IMR-90 (cell line): Measurements from ENCODE around the gene TFEB. TPM values are rescaled to one million over a fixed set of nuclear protein-coding genes. Genes with fewer than 3 reads are reported as not detected.
A peak's percentile ranks its signal among the peaks of the same experiment; 100 is the strongest.

ENCODE experiments used
- ATAC-seq: fragments of 200-7000 bp; cut with Tn5 transposase; 2 replicates; pipeline ENCODE4 v1.9.1; 2020; ENCODE audit warnings: low read depth, mild to moderate bottlenecking, moderate library complexity
- BruUV-seq: library from RNA; stranded (reverse); fragments of 400-500 nt; replicated peaks from 2 replicates; lab custom pipeline; 2021; lab: Mats Ljungman, UMichigan
- CTCF ChIA-PET: fragments of 300-600 bp; formaldehyde crosslinking; extraction: SDS; loops from one replicate; lab custom pipeline; 2021; ENCODE audit warnings: antibody characterized with exemption; lab: Yijun Ruan, JAX
- POLR2A ChIA-PET: fragments of 300-600 bp; sonication (Branson Sonifier 250); formaldehyde crosslinking; loops from one replicate; lab custom pipeline; 2022; ENCODE audit warnings: antibody characterized with exemption; ENCODE audit not compliant: unreplicated experiment; lab: Charles Lee
- DNase-seq: peaks from one replicate; pipeline ENCODE4 v3.0.0; 2013
- H2AFZ ChIP-seq: replicated peaks from 2 replicates; pipeline ENCODE3; 2013; ENCODE audit warnings: low read length, mild to moderate bottlenecking; ENCODE audit not compliant: poor library complexity
- H2AK5ac ChIP-seq: 2 replicates; pipeline ENCODE4 v1.6.1; 2013; ENCODE audit warnings: low read depth, low read length, inconsistent platforms
- H2AK9ac ChIP-seq: replicated peaks from 2 replicates; pipeline ENCODE3; 2013; ENCODE audit warnings: mild to moderate bottlenecking, low read depth, low read length, moderate library complexity; ENCODE audit not compliant: poor library complexity
- H2BK120ac ChIP-seq: 2 replicates; pipeline ENCODE4 v1.6.1; 2013; ENCODE audit warnings: low read depth, low read length, inconsistent platforms
- H2BK15ac ChIP-seq: 3 replicates; pipeline ENCODE4 v1.6.1; 2013; ENCODE audit warnings: low read depth, low read length, inconsistent platforms
- H2BK20ac ChIP-seq: 2 replicates; pipeline ENCODE4 v1.6.1; 2013; ENCODE audit warnings: low read depth, mild to moderate bottlenecking, inconsistent platforms, low read length, moderate library complexity
- H2BK5ac ChIP-seq: 2 replicates; pipeline ENCODE4 v1.6.1; 2013; ENCODE audit warnings: mild to moderate bottlenecking, low read depth, low read length, inconsistent platforms; ENCODE audit not compliant: poor library complexity, severe bottlenecking
- H3K14ac ChIP-seq: replicated peaks from 2 replicates; pipeline ENCODE4 v1.6.1; 2013; ENCODE audit warnings: low read depth, low read length, inconsistent platforms
- H3K18ac ChIP-seq: 2 replicates; pipeline ENCODE4 v1.6.1; 2013; ENCODE audit warnings: low read depth, low read length, control low read depth
- H3K23ac ChIP-seq: 2 replicates; pipeline ENCODE4 v1.6.1; 2013; ENCODE audit warnings: low read depth, low read length, inconsistent platforms
- H3K27ac ChIP-seq: 2 replicates; pipeline ENCODE4 v1.5.1; 2013; ENCODE audit warnings: mild to moderate bottlenecking, control low read depth, low read length; ENCODE audit not compliant: insufficient read depth
- H3K27me3 ChIP-seq: 2 replicates; pipeline ENCODE4 v1.6.1; 2013; ENCODE audit warnings: low read length; ENCODE audit not compliant: control insufficient read depth, insufficient read depth
- H3K36me3 ChIP-seq: 2 replicates; pipeline ENCODE4 v1.6.1; 2013; ENCODE audit warnings: low read length, mixed read lengths; ENCODE audit not compliant: control insufficient read depth, insufficient read depth
- H3K4ac ChIP-seq: 2 replicates; pipeline ENCODE4 v1.6.1; 2013; ENCODE audit warnings: low read depth, low read length, inconsistent platforms
- H3K4me1 ChIP-seq: 2 replicates; pipeline ENCODE4 v1.6.1; 2013; ENCODE audit warnings: low read length, mixed read lengths; ENCODE audit not compliant: control insufficient read depth, insufficient read depth
- H3K4me2 ChIP-seq: 2 replicates; pipeline ENCODE4 v1.6.1; 2013; ENCODE audit warnings: low read depth, mild to moderate bottlenecking, control low read depth, low read length, moderate library complexity
- H3K4me3 ChIP-seq: 2 replicates; pipeline ENCODE4 v1.5.1; 2013; ENCODE audit warnings: low read depth, mild to moderate bottlenecking, control low read depth, low read length, moderate library complexity; ENCODE audit not compliant: insufficient read depth
- H3K56ac ChIP-seq: 2 replicates; pipeline ENCODE4 v1.6.1; 2013; ENCODE audit warnings: low read length, inconsistent platforms; ENCODE audit not compliant: insufficient read depth; ENCODE audit errors: extremely low read depth
- H3K79me1 ChIP-seq, 2 experiments: 2 replicates each; pipeline ENCODE4 v1.6.1; 2013; ENCODE audit warnings: low read length in 2 of 2, inconsistent platforms in 1 of 2, low read depth in 1 of 2
- H3K9ac ChIP-seq: 2 replicates; pipeline ENCODE4 v1.6.1; 2013; ENCODE audit warnings: low read depth, low read length, control low read depth
- H3K9me1 ChIP-seq: 2 replicates; pipeline ENCODE4 v1.6.1; 2013; ENCODE audit warnings: low read length, inconsistent platforms; ENCODE audit not compliant: insufficient read depth
- H3K9me3 ChIP-seq: 2 replicates; pipeline ENCODE4 v1.6.1; 2013; ENCODE audit warnings: low read length; ENCODE audit not compliant: control insufficient read depth, insufficient read depth
- H4K20me1 ChIP-seq: 2 replicates; pipeline ENCODE4 v1.6.1; 2013; ENCODE audit warnings: low read length, inconsistent platforms; ENCODE audit not compliant: insufficient read depth
- H4K5ac ChIP-seq: 2 replicates; pipeline ENCODE4 v1.6.1; 2013; ENCODE audit warnings: mild to moderate bottlenecking, low read depth, low read length, control low read depth
- H4K8ac ChIP-seq, 2 experiments: 2 replicates each; pipeline ENCODE4 v1.6.1; 2013; ENCODE audit warnings: low read depth in 2 of 2, low read length in 2 of 2, control low read depth in 1 of 2, inconsistent platforms in 1 of 2
- H4K91ac ChIP-seq: 2 replicates; pipeline ENCODE4 v1.6.1; 2013; ENCODE audit warnings: low read depth, low read length, inconsistent platforms; ENCODE audit not compliant: insufficient read depth
- CEBPB ChIP-seq: IDR thresholded peaks from 2 replicates; pipeline ENCODE4 v1.6.1; 2012; ENCODE audit warnings: low read depth, low read length, improper control_type of control experiment
- FOS ChIP-seq: fragments of 150-350 bp; IDR thresholded peaks from 2 replicates; pipeline ENCODE4 v1.6.1; 2016; ENCODE audit warnings: low read depth, low read length
- MAFK ChIP-seq: IDR thresholded peaks from 2 replicates; pipeline ENCODE4 v1.6.1; 2012; ENCODE audit warnings: low read depth, low read length, improper control_type of control experiment
- RAD21 ChIP-seq: IDR thresholded peaks from 2 replicates; pipeline ENCODE4 v1.6.1; 2012; ENCODE audit warnings: low read length, improper control_type of control experiment
- RCOR1 ChIP-seq: IDR thresholded peaks from 2 replicates; pipeline ENCODE4 v1.6.1; 2012; ENCODE audit warnings: mild to moderate bottlenecking, low read length, improper control_type of control experiment; ENCODE audit not compliant: insufficient replicate concordance
- SMC3 ChIP-seq: fragments of 150-350 bp; IDR thresholded peaks from 2 replicates; pipeline ENCODE4 v1.6.1; 2016; ENCODE audit warnings: low read depth, mild to moderate bottlenecking, antibody characterized with exemption, low read length, moderate library complexity
- WGBS, 2 experiments: methylation state at CpG; one replicate each; pipeline versions ENCODE4 v1.1.5 to v1.1.7; 2013; ENCODE audit warnings: missing lambda C conversion rate in 2 of 2; ENCODE audit not compliant: insufficient read length in 1 of 2; ENCODE audit errors: extremely low coverage in 2 of 2; 5-methylcytosine and 5-hydroxymethylcytosine counted together
- dilution Hi-C: fragments of 300-500 bp; cut with HindIII; formaldehyde crosslinking; loops from one replicate; pipeline ENCODE4 v1.14.3; 2018; ENCODE audit warnings: low sequenced_read_pairs; ENCODE audit not compliant: unreplicated experiment
- in situ Hi-C: fragments of 300-500 bp; cut with MboI; formaldehyde crosslinking; loops from 3 replicates; pipeline ENCODE4 v1.14.3; 2019; ENCODE audit warnings: low sequenced_read_pairs, inconsistent platforms, mixed read lengths
- intact Hi-C: fragments of 100-400 bp; cut with micrococcal nuclease; formaldehyde crosslinking; loops from 2 replicates; pipeline ENCODE4 v1.10.0; 2022
- polyA plus RNA-seq, 3 experiments: library from polyadenylated mRNA; depleted of rRNA; stranded (reverse); fragments of >200 nt; gene quantifications; 2 replicates each; pipeline ENCODE4 v1.2.3, GENCODE V29; 2012; ENCODE audit warnings: low replicate concordance in 1 of 3
- total RNA-seq: library from RNA; depleted of rRNA; stranded (reverse); fragments of >200 nt; gene quantifications from 2 replicates; pipeline ENCODE4 v1.2.3, GENCODE V29; 2012
- TF ChIP-seq, protein P1 (sequence below): fragments of 150-350 bp; IDR thresholded peaks from 2 replicates; pipeline ENCODE4 v1.6.1; 2017; ENCODE audit warnings: mild to moderate bottlenecking, antibody characterized with exemption, low read length, low read depth
- TF ChIP-seq, protein P2 (sequence below): conservative IDR thresholded peaks from 2 replicates; pipeline ENCODE4 v1.5.1; 2012; ENCODE audit warnings: mild to moderate bottlenecking, low read depth, low read length, improper control_type of control experiment

The TFEB gene
- total and polyA plus RNA-seq, 2 of the 4 experiments (the other 2 are of a cell fraction), result 4.5 to 4.9 TPM

DNA sequence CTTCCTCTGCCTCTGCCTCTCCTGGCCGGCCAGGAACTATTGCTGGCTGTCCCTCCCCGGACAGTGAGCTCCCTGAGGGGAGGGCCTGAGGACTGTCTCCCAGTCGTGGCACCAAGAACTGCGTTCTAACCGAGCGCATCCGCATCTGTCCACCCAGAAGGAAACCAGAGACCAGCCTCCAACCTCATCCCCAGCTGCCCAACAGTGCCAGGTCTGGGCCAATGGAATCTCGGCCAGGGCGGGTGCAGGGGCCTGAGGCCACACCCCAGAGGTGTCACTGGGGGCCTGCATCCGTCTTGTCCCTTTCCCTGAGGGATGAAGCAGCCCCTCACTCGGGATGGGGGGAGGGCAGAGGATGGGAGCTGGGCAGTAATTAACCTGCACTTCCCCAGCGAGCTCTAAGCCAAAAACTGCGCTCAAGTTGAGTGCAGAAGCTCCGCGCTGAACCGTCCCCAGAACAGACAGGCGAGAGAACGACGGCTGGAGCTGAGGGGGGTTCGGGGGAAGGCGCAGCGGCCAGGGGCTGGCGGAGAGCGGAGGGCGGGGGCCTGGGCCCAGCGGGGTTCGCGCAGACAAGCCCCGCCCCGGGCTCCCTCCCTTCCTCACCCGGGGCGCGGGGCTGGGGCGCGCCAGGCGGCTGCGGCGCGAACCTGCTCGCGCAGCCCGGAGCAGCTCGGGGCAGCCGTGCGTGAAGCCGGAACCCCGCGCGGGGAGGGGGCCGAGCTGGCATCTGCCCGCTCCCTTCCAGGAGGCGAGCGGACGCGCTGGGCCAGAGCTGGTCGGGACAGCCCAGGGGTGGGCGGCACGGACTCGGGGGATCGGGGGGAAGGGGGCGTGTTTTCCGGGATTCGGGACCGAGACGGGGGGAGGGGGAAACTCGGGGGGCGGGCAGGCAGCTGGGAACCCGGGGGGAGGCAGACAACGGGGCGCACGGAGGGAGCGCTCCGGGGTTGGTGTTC is 1.4 kb downstream of the TFEB start (continued):
- TF ChIP-seq SMC3 (no peak), RCOR1 (no peak)

DNA sequence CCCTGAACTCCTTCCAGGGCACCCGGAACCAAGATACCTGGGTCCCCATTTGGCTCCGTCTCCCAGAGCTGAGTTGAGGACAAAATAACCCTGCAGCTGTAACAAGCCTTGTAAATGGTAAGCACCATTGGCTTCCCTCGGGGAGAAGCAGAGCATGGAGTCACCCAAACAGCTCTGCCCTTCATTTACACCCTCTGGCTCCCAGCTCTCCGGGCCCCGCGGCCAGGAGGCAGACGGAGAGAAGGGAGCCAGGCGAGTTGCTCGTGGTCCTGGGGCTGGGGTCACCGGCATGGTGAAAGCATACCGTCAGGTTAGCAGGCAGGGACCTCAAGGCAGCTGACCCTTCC is 2.1 kb downstream of the TFEB start:
- WGBS, 2 experiments, result 60% methylated on average over 2 of the region's 11 CpGs; no CpG with 5 or more reads in 1 of the 2 experiments
- H3K4me1 ChIP-seq, result peaks cover 18% of the 10 kb centered on the region
- H2BK20ac ChIP-seq, result no peak overlapping the region
- H3K56ac ChIP-seq, result no peak overlapping the region
- ATAC-seq, result no peak
- H3K4me3 ChIP-seq, result peak overlapping the region; percentile 88
- H3K9ac ChIP-seq, result peak overlapping the region; percentile 27; the same call in 1 of the 2 replicates
- H3K14ac ChIP-seq, result peak overlapping the region; percentile 60
- no peaks in the 10 kb centered on the region for H4K20me1 ChIP-seq
- H2AK5ac ChIP-seq, result peak overlapping the region; percentile 43
- H2BK5ac ChIP-seq, result peak overlapping the region; percentile 71
- POLR2A ChIA-PET, result interaction anchor here (0.6 kb wide), 1 partner anchor 45 kb away, joined by 12 read pairs; no protein-coding TSS in a partner anchor
- no peaks in the 10 kb centered on the region for H3K27me3 ChIP-seq
- in situ Hi-C loops (no loop called here), intact Hi-C loops (no loop called here), dilution Hi-C loops (no loop called here)
- peak overlapping the region; percentile 78 for H3K4me2 ChIP-seq
- CTCF ChIA-PET, result interaction anchor here (0.6 kb wide), 1 partner anchor 342 kb away, joined by 3 read pairs; no protein-coding TSS in a partner anchor
- H3K18ac ChIP-seq, result peak overlapping the region; percentile 22; the same call in 1 of the 2 replicates
- H2AK9ac ChIP-seq, result peak overlapping the region; percentile 35
- H3K36me3 ChIP-seq, result no peaks in the 10 kb centered on the region
- no TSS peak for BruUV-seq
- H2AFZ ChIP-seq, result peak overlapping the region; percentile 95
- H2BK120ac ChIP-seq, result peak overlapping the region; percentile 72; the same call in 1 of the 2 replicates
- TF ChIP-seq MAFK (no peak), RAD21 (no peak), RCOR1 (no peak), FOS (no peak), CEBPB (no peak)
- TF ChIP-seq, protein P1, sequence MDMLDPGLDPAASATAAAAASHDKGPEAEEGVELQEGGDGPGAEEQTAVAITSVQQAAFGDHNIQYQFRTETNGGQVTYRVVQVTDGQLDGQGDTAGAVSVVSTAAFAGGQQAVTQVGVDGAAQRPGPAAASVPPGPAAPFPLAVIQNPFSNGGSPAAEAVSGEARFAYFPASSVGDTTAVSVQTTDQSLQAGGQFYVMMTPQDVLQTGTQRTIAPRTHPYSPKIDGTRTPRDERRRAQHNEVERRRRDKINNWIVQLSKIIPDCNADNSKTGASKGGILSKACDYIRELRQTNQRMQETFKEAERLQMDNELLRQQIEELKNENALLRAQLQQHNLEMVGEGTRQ, result no peak
- TF ChIP-seq, protein P2, sequence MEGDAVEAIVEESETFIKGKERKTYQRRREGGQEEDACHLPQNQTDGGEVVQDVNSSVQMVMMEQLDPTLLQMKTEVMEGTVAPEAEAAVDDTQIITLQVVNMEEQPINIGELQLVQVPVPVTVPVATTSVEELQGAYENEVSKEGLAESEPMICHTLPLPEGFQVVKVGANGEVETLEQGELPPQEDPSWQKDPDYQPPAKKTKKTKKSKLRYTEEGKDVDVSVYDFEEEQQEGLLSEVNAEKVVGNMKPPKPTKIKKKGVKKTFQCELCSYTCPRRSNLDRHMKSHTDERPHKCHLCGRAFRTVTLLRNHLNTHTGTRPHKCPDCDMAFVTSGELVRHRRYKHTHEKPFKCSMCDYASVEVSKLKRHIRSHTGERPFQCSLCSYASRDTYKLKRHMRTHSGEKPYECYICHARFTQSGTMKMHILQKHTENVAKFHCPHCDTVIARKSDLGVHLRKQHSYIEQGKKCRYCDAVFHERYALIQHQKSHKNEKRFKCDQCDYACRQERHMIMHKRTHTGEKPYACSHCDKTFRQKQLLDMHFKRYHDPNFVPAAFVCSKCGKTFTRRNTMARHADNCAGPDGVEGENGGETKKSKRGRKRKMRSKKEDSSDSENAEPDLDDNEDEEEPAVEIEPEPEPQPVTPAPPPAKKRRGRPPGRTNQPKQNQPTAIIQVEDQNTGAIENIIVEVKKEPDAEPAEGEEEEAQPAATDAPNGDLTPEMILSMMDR, result no peak
- peak overlapping the region; percentile 84; the same call in 1 of the 2 replicates for H3K27ac ChIP-seq
- H4K8ac ChIP-seq, result peak overlapping the region; percentile 51 to 59; a peak in 3 of 4 replicates
- no peak overlapping the region for H2BK15ac ChIP-seq
- H4K91ac ChIP-seq, result peak overlapping the region; percentile 78; the same call in 1 of the 2 replicates
- H3K9me3 ChIP-seq, result no peaks in the 10 kb centered on the region
- H3K79me1 ChIP-seq, result peaks cover 6 to 23% of the 10 kb centered on the region in 2 experiments; a peak in 2 of 4 replicates
- H4K5ac ChIP-seq, result peak overlapping the region; percentile 35; the same call in 1 of the 2 replicates
- H3K4ac ChIP-seq, result peak overlapping the region; percentile 82
- no peak for DNase-seq
- no peak overlapping the region for H3K23ac ChIP-seq
- peaks cover 9% of the 10 kb centered on the region; the same call in 1 of the 2 replicates for H3K9me1 ChIP-seq
